HG03442 (cell line): ENCODE measurements around the gene ABRAXAS1.

Experiments
- ATAC-seq: cut with Tn5 transposase; IDR thresholded peaks from one replicate; pipeline ENCODE4 v1.9.1; 2021; ENCODE audit warnings: mild to moderate bottlenecking, moderate library complexity; ENCODE audit not compliant: unreplicated experiment

ABRAXAS1 gene

DNA sequence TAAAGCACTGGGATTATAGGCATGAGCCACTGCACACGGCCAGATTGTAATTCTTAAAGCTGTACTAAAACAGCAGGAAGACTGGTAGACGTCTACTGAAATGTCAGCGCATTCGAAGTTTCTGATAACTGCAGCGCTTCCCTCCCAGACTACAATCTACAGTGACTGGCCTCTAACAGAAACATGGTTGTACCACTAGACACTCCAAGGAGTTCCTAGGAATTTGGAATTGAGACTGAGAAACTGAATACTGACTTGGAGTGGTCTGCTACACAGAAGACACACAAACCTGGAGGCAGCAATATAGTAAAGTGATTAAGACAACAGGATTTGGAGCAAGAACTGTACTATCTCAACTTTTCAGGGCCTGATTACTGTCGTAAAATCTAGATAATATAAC is 30.2 kb downstream of the ABRAXAS1 start:
- no peak for ATAC-seq

DNA sequence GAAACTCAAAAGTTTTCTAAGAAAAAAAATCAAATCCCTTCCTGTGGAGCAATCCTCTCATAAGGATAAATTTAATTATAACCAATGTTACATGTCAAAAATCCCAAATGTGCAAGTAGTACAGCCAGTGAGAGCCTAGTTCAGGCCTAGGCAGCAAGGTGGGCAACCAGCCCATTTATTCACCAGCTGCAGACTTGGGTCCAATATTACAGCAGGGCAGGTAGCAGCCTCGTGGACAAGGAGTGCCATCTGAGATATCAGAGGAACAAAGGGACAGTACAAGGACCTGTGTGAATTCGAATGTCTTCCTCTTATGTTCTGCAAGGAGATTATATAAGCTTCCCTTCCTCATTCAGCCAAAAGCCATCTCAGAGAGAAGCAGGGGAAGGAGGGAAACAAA is 35.9 kb downstream of the ABRAXAS1 start:
- ATAC-seq: no peak

DNA sequence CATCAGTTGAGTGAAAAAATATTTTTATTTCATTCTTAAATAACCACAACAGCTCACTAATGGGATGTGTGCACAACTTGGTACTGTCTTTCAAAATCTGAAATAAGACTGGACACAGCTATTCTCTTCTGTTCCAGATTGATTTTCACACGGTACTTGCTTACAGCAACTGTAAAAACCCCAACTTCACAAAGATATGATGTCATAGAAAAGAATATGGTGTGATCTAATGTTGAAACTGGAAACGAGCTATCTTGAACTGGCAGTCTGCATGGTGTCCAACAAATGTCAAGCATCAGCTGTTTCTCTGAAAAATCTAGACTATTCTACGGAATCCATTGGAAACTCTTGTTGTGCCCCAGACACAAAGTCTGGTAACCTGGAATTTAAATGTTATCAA is 44.0 kb downstream of the ABRAXAS1 start:
- ATAC-seq: no peak

DNA sequence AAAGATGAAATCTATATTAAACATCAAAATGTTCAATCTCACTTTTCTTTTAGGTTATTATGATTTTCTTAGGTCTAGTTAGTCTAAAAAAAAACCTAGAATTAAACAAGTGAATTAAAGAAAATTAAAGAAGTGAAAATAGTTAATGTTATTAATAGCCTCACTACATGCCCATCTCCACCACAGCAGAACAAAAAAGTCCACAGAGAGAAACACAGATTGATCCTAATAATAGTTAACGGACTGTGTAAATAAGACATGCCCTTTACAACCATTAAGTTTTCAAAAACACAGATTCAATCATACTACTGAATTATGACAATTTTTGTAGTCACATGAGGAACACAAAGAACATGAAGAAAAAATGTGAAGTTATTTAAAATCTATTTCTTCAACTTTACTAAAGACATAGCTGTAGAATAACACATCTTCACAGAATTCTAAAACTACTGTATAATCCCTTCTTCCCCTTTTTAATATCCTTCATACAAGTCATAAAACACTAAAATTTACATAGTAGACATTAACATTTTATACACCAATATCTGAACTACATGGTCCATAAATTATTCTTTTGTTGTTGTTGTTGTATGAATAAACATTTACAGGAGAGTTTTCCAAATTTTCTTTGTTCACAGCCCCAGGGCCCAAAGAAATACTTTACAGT is 44.6 kb downstream of the ABRAXAS1 start:
- no peak for ATAC-seq

DNA sequence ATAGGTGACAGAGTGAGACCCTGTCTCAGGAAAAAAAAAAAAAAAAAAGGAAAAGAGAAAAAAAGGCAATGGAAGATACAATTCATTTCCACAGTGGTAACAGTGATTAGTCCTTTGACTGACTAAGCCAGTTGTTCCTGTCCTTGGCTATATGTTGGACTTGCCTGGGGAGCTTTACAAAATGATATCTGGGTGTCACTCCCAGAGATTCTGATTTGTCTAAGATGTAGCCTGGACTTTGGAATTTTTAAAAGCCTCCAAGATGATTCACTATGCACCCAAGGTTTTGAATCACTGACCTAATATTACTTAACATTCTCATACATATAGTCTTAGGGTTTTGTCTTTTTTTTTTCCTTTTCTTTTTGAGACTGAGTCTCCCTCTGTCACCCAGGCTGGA is 46.2 kb downstream of the ABRAXAS1 start:
- no peak for ATAC-seq

DNA sequence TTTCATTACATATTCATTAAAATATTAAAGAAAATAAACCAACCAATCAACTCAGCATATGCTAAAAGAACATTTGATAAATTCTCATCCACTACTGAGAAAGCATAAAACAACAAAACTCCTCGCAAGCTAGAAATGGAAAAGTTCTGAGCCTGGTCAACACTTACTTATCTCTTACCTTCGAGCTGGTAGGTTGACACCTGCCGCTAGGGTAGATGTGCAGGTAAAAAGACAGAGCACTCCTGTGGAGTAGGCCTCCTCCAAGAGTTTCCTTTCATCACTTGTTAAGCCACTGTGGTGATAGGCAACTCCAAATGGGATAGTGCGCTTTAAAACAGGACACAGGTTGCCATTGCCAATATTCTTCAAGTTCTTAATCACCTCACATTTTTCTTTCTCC is 48.2 kb downstream of the ABRAXAS1 start:
- ATAC-seq: no peak

DNA sequence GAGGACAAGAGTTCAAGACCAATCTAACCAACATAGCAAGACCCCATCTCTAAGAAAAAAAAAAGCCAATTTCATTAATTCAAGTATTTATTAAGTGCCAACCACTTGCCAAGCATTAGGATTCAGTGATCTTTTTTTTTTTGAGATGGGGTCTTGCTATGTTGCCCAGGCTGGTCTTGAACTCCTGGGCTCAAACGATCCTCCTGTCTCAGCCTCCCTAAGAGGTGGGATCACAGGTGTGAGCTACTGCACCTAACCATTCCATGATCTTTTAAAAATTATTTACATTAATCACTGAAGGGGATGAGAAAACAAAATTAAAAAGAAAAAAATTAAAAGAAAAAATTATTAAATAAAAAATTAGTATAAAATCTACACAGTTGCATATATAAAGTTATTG is 53.7 kb downstream of the ABRAXAS1 start:
- no peak for ATAC-seq

DNA sequence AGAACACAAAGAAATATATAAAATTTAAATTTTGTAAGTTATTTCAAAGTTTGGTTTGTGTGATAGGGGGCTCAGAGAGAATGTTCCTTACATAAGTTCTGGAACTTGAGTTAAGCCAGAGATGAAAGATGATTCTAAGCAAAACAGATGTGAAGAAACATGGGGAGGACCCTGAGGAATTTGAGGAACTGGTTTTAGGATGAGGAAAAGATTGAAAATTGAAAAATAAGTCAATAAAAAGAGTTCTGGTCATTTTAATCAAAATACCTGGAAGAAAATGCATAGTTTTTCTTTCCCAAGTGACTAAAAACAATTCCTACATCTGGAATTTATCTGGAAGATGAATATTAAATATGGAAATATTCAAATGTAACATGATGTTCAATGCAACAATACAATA is 66.7 kb downstream of the ABRAXAS1 start:
- no peak for ATAC-seq

DNA sequence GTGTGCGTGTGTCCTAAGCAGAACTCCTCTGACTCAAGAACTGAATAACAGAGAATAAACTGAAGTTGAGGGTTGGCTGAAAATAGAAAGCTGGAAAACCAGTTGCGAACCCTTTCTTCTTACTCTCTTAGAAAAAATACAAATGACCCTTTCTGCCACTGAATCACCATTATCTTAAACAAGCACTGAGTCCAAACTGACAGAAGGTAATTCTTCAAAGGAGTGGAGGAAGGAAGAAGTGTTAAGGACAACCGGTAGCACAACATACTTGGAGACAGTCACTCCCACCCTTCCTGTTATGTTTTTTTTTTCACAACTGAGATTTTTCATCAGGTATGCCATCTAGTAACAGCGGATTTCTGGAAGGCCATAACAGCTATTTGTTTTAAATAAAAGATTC is 67.3 kb downstream of the ABRAXAS1 start:
- no peak for ATAC-seq

DNA sequence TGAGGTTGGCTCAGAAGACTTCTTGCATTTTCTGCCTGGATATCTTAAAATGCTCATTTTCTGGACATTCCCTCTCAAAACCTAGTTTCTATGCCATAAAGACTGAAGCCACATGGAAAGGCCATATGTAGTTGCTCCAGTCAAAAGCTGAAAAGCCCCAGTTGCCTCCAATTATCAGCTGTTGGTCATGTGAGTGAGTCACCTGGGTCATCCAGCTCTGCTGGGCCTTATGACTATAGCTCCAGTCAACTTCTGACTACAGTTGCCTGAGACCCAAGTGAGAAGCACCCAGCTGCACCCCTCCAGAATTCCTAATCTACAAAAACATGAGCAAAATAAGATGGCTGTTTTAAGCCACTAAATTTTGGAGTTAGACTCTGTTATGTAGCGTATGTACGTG is 71.2 kb downstream of the ABRAXAS1 start:
- no peak for ATAC-seq
